Activated gamma-delta T cell treated with Interleukin-2 at 50 U/mL for 16 hours (primary cell): ENCODE data around the gene PLEKHG4.

Experiments
- DNase-seq: peaks from one replicate; pipeline ENCODE4 v3.0.0-alpha.2; 2020

Gene PLEKHG4

DNA sequence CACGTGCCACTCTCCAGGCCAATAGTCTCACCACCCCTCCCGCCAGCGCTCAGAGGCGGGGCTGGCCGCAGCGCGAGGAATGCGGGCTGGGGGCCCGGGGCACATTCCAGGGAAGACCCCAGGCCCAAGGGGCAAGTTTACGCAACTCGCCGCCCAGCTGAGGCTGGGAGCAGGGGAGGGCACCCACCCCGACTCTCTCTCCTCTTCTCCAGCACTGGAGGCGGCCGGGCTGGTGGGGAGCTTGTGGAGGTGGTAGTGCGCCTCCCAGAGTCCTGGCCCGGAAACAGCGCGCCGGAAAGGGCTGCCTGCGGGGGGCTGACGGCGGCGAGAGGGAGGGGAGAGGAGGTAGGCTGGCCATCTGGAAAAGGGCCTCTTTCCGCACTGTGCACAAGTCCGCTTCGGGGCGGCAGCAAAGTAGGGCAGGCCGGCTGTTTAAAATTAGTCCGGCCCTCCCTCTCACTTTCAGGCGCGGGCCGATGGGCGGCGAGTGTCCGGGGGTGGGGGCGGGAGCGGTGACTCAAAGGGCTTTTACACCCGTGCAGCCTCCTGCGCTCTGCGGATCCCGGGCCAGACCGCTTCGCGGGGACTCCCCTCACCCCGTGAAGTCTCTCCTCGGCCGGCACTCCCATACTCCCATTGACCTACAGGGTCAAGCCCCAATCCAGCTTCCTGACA, 33.1 kb upstream of the PLEKHG4 start:
- DNase-seq = peak; percentile 31

DNA sequence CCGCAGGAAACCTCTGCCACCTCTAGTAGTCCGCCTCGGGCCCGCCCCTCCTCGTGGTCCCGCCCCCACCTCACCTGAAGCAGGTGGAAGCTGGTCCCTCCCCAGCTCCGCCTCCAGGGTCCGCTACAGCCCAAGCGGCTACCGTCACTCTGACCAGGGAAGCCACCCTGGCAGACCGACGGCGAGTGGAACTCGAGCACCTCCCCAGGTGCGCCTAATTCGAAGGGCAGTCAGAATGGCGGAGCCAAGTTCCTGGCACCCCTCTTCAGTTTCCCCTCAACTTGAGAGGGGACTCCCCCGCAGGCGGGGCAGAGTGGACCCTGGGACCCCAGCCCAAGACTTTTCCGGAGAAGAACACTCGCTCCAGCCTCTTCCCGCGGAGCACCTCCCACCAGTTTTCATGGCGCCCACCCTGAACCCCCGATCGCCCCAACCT, 32.6 kb upstream of the PLEKHG4 start:
- DNase-seq = no peak

DNA sequence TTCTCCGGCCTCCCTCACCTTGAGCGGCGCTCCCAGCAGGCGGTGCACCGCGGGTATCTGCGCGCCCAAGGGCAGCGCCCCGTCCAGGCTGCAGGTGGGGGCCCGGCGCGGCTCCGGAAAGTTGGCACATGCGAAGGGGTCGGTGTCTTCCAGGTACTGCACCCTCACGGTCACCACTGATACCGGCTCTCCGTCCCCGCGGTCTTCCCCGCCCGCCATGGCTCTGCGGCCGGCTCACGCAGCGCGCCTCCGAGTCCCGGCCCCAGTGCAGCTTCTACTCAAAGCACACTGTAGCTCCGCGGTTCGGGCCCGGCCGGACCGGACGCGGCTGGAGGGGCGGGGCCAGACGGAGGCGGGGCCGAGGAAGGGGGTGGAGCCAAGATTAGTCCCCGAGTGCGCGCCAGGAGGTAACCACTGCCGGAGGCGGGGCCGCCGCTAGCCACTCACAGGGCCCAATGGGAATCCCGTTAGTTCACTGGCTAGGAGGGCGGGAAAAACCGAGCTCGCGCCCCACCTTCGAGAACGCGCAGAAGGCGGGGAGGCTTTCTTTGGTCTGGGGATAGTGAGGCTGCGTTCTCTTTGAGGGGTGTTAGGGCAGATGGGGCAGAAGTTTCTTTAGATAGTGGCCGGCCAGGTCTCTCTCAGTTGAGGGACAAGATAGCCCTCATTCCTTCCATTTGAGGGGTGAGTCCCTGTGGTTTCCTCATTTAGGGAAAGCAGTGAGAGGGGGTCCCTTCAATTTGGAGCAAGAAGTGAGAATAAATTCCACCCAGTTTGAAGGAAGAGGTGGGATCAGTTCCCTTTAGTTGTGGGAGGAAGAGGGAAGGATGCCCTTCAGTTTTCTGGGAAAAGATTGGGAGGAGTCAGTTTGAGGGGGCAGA, 31.9 kb upstream of the PLEKHG4 start, which contains the start of gene FHOD1:
TSS of gene FHOD1 (minus strand) at position 290 of the 881 bp plus-strand sequence. CDS start at position 219, 71 bp downstream.
- peak; percentile 97 for DNase-seq

DNA sequence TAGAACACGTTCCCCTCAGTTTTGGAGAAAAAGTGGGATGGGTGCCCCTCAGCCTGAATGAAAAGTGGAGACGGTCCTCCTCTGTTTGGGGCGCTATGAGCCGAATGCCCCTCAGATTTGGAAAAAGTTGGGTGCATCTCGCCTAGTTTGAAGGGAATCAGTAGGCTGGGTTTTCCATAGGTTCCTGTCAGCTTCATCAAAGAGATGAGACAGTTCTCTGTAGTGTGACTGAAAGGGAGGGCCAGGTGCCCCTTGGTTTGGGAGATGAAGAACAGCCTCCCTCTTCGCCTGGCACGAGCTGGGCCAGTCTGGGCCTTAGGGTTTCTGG, 31.3 kb upstream of the PLEKHG4 start:
- DNase-seq = no peak

DNA sequence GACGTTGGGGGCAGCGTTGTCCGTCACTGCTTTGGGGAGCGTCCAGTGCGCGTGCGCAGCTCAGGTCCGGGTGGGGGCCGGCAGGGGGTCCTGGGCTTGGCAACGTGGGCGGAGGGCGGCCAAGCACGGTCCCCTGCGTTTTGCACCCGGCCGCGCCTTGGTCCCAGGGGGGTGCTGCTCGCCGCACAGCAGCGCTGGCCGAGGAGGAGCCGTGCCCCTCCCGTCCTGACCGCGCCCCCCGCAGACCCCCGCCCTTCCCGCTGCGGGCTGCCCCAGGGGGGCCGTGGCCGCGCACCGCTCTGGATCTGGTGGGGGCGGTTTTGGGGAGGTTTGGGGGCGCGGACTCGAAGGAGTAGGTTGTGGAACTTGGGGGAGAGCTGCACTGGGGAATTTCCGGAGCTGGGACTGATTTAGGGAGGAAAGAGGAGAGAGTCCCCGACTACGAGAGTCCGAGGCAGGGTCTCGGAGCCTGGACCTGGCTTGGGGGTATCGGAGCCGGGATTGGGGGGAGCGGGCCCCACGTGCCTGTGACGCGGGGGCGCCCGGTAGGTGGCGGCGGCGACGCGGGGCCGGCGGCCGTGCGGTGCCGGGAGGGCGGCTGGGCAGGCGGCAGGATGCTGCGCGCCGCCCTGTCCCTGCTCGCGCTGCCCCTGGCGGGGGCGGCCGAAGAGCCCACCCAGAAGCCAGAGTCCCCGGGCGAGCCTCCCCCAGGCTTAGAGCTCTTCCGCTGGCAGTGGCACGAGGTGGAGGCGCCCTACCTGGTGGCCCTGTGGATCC, 30.7 kb upstream of the PLEKHG4 start, which contains the start of gene SLC9A5:
TSS of gene SLC9A5 (plus strand) at position 579 of the 777 bp plus-strand sequence. CDS start at position 615, 36 bp downstream.
- DNase-seq = no peak

DNA sequence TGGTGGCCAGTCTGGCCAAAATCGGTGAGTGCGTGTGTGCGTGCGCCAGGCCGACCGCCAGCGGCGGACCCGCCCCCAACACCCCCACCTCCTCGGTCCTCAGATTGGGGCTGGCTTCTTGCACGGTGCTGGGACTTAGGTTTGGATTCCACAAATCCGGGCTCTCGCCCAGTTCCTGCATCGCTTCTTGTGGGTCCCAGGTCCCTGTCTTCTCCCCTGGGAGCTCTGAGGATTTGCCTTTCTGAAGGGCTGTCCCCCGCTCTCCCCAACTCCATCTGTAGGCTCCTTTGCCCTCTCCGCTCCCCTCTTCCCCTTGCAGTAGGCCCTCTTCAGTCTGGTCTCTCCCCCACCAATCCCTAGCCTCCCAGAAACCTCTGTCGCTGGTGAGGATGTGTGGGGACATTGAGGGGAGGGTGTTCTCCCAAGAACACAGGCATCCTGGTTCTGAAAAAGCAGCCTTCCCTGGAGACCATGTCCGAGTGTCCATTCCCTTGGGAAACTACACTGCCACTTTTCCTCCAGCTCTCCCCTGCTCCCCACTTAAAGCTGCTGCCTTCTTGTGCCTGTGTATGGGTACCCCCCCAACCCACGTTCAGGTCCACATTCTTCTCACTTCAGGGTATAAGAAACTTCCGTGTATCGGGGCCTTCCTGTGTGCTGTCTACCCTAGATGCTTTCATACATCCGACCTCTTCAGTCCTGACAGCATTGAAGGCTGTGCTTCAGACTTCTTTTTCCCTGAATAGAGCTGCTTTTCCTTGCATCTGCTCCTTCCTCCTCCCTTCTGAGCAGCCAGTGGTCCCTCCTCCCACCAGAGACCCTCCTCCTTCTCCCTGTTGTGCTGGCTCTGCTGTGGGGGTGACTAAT, 29.9 kb upstream of the PLEKHG4 start:
- no peak for DNase-seq

DNA sequence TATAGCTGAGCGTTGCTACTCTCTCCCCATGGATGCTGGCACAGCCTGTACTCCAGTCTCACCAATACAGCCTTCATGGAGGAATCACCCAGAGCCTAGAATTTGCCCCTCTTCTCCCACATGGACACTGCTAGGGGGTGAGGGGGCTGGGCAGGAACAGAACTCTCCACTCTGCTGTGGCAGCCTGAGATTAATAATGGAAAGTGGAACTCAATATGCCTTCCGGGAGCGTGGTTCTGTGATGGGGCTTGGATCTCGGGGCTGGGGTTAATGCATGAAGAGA, 29.3 kb upstream of the PLEKHG4 start:
- DNase-seq = no peak

DNA sequence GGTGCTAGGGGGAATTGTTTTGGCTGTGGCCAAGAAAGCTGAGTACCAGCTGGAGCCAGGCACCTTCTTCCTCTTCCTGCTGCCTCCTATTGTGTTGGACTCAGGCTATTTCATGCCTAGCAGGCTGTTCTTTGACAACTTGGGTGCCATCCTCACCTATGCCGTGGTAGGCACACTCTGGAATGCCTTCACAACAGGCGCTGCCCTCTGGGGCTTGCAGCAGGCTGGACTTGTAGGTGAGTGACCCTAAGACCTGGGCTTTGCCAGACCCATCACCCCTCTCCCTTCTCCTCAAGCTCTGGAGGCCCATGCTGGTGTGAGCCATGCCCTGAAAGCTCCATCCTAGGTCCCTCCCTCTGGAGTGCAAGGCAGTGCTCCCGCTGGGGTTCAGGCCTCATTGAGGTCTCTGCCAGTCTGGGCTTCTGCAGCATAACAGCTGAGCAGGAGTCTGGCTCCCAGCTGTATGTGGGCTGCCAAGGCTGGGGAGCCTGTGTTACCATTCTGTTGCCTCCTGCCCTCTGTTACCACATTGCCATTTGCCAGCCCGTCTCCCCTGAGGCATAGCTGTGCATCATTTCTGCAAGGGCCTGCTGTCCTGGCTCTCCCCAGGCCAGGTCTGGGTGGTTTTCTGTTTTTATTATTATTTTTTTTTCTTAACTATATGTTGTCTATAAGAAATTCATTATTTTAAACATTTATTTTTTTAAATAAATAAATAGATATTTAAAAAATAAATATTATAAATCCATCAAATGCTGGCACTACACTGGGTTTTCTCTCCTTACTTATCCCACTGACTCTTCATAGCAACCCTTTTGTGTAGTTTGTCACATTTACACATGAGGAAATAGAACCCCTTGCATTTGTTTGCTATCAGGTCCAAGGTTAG, 26.5 kb upstream of the PLEKHG4 start:
- no peak for DNase-seq

DNA sequence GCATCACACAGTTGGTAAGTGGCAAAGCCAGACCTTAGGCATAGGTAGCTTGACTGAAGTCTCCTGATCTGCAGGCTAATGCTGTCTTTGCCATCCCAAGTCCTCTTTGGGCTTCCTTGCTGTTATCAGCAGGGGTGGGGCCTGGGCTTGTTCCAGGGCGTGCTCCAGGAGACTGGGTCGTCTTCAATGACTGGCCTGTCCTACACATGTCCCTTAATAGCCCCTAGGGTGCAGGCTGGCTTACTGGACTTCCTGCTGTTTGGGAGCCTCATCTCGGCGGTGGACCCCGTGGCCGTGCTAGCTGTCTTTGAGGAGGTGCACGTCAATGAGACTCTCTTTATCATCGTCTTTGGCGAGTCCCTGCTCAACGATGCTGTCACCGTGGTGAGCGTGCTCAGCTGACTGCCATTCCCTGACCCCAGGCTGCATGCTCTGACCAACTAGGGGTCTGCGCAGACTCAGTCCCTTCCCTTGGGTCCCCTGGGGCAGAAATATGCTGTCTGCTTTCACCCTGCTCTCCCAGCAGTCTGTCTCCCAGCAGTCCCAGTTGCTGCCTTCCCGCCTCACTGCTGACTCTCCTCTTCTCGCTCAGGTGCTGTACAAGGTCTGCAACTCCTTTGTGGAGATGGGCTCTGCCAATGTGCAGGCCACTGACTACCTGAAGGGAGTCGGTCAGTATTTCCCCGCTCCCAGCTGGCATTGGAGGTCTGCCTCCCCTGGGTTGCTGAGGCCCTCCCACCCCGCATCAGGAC, 24.4 kb upstream of the PLEKHG4 start:
- no peak for DNase-seq

DNA sequence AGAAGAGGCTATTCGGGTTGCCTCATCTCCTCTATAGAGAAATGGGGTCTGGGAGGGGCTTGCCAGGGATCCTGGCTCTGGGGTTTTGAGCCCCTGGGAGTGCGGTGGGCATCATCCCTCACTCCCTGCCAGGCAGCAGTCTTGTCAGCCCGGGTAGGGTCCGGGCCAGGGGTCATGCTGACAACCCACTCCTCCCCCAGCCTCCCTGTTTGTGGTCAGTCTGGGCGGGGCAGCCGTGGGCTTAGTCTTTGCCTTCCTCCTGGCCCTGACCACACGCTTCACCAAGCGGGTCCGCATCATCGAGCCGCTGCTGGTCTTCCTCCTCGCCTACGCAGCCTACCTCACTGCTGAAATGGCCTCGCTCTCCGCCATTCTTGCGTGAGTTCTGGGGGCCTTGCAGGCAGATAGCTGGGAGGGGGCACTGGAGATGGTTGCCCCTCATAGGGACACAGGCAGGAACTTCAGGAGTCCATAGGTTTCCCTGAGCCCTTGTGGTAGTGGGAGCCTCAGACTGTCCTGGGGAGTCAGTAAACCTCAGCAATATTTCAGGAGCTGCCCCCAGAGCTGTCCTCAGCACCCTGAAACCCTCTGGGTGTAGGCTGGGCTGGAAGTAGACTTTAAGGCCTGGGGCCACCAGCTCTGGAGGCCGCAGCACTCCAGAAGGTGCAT, 23.6 kb upstream of the PLEKHG4 start:
- no peak for DNase-seq

DNA sequence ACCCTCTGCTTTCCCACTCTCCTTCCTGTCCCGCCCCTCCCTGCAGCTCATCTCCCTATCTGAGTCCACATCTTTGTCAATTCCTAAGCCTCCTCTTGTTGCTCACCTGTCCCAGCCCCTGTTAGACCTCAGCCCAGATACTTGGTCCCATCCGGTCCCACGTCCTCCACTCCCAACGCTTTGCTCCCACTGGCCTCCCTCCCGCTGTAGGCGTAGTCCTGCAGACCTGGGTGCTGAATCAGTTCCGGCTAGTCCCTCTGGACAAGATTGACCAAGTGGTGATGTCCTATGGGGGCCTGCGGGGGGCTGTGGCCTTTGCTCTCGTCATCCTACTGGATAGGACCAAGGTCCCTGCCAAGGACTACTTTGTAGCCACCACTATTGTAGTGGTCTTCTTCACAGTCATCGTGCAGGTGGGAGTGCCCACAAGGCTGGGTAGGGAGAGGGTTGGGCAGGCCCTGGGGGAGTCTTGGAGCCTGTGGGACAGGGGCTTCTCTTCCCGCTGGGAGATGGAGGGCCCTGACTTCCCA, 22.6 kb upstream of the PLEKHG4 start:
- DNase-seq = no peak

DNA sequence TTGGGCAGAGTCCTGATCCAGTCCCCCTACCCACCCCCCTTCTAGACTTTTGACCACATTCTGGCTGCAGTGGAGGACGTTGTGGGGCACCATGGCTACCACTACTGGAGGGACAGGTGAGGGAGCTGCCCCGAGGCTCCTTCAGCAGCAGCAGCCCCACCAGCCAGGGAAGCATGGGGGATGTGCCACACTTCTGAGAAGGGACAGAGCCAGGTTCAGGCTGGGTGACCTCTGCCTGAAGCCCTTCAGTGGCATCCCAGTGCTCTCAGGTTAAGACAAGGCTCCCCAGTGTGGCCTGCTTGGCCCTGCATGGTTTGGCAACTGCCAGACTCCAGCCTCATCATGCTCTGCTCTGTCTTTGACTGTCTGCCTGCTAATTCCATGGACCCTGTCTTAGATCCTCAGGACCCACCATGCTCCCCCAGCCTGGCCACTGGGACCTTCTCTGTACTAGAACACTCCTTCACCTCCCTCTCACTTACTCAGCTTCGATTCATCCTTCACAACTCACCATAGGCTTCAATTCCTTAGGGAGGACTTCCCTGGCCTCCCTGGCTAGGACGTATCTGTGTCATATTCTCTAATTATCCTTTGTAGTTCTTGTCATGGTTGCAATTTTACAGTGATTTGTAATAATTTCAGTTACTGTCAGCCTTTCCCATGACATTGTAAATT, 21.7 kb upstream of the PLEKHG4 start:
- no peak for DNase-seq

DNA sequence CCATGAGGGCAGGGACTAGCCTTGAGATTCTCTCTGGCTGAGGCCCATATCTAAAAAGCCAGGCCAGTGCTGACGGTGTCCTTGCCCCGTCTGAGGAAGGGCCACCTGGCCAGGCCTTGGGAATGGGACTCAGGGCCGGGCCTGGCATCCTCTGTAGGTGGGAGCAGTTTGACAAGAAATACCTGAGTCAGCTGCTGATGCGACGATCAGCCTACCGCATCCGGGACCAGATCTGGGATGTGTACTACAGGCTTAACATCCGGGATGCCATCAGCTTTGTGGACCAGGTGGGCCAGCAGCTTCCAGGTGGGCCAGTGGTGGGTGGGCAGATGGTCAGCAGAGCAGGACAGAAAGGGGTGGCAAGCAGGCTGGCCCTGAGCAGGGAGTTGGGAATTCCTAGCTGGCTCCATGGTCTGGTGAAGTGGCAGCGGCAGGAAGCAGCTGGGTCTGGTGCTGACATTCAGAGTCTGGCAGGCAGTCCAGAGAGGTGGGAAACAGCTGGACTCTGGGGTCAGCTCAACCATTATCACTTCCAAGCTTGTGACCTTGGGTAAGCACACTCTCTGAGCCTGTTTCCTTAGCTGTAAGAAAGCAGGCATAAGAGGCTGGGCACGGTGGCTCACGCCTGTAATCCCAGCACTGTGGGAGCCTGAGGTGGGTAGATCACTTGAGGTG, 21.0 kb upstream of the PLEKHG4 start:
- no peak for DNase-seq

DNA sequence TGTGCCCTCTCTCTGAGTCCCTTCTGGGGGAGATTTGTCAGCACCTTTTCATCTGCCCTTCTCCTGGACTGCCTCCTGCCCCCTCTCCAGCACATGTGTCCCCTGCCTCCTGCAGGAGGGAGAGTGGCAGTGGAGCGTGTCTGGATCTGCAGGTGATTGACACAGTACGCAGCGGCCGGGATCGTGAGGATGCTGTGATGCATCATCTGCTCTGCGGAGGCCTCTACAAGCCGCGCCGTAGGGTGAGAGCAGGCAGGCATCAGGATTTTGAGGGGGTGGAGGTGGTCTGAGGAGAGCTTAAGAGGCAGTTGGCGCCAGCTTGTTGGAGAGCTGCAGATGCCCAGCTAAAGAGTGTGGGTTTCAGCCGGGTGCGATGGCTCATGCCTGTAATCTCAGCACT, 19.6 kb upstream of the PLEKHG4 start:
- no peak for DNase-seq

DNA sequence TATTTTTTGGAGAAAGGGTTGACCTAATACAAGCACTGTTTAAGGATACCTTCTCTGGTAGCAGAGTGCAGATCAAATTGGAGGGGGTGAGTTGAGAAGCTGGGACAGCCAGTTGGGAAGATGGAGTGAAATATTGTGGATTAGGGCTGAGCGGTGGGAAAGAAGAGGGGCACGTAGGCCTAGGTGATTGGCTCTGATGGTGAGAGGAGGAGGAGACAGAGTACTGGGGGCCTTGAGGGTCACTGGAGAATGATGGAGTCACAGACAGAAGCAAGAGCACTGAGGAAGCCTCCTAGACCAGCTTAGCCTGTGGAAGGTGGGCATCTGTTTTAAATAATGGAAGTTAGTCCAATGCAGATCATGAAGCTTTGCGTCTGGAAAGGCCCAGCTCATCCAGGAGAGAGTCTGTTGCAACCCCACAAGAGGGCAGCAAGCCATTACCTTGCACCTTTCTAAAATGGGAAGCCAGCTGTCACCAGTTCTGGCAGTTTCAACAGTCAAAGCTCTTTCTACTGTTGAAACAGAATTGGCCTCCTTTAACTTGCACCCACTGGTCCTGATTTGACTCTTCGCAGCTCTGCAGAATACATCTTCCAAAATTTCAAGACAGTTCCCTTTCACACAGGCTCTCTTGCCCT, 18.8 kb upstream of the PLEKHG4 start:
- no peak for DNase-seq

DNA sequence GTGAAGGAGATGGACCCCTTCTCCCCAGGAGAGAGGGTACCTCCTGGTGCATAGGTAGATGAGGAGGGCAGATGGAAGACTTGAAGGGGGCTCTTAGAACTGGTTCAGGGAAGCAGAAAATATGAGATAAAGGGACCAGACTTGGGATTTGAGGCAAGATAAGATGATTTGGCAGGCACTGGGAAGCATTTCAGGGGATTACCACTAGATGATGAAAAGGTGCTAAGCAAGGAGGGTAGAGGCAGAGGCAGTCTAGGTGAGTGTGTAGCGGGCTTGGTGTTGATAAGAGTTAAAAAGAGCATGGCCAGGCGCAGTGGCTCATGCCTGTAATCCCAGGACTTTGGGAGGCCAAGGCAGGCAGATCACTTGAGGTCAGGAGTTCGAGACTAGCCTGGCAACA, 16.1 kb upstream of the PLEKHG4 start:
- DNase-seq = no peak

DNA sequence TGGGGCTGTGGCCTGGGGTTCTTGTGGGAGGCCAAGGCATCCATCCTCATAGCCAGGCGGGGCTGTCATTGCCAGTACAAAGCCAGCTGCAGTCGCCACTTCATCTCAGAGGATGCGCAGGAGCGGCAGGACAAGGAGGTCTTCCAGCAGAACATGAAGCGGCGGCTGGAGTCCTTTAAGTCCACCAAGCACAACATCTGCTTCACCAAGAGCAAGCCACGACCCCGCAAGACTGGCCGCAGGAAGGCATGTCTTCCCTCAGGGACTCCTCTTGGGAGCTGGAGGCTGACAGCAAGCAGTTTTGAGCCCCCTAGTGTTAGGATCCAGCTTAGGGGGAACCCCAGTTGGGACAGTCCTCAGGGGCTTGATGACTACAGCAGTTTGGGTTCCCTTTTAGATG, 15.1 kb upstream of the PLEKHG4 start:
- DNase-seq = no peak

DNA sequence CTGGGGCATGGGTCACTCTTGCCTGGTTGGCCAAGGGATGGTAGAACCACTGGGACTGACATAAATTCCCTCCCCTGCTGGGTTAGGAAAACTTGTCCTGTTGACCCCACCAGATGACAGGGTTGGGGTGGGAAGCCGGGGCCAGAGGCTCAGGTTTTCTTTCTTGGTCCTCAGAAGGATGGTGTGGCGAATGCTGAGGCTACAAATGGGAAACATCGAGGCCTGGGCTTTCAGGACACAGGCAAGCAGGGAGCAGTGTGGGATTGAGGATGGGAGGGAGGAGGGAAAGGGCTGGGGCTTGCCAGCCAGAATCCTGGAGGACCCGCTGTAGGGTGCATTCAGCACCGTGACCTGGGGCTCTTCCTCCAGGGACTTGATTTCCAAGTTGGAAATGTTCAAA, 14.5 kb upstream of the PLEKHG4 start:
- DNase-seq = no peak
